ENCODE data around the gene GPC6.

Gene GPC6

GRCh38 chr13:93848247-93848646, 621.6 kb downstream of the GPC6 start:
- H3K27ac ChIP-seq: no peak overlapping the region
- no peak for TF ChIP-seq CTCF (conservative IDR thresholded peaks at IDR 0.05)

- peak overlapping the region; percentile 15; the same call in 1 of the 2 replicates for H3K27ac ChIP-seq
- TF ChIP-seq CTCF (conservative IDR thresholded peaks at IDR 0.05): no peak
These were observed 624.6 kb downstream of the GPC6 start for GRCh38 chr13:93851236-93851635.

GRCh38 chr13:93853912-93854311, 627.3 kb downstream of the GPC6 start:
- no peak overlapping the region for H3K27ac ChIP-seq
- TF ChIP-seq CTCF (conservative IDR thresholded peaks at IDR 0.05): no peak

- H3K27ac ChIP-seq: no peak overlapping the region
- TF ChIP-seq CTCF (conservative IDR thresholded peaks at IDR 0.05): no peak
These were observed 630.5 kb downstream of the GPC6 start for GRCh38 chr13:93857126-93857525.

- no peak overlapping the region for H3K27ac ChIP-seq
- no peak for TF ChIP-seq CTCF (conservative IDR thresholded peaks at IDR 0.05)
These were observed 633.1 kb downstream of the GPC6 start for GRCh38 chr13:93859716-93860115.

- no peak for TF ChIP-seq CTCF (conservative IDR thresholded peaks at IDR 0.05)
- no peak overlapping the region for H3K27ac ChIP-seq
These were observed 635.2 kb downstream of the GPC6 start for GRCh38 chr13:93861818-93862217.

- TF ChIP-seq CTCF (conservative IDR thresholded peaks at IDR 0.05): no peak
- H3K27ac ChIP-seq: no peak overlapping the region
These were observed 635.7 kb downstream of the GPC6 start for GRCh38 chr13:93862259-93862658.

- no peak overlapping the region for H3K27ac ChIP-seq
- no peak for TF ChIP-seq CTCF (conservative IDR thresholded peaks at IDR 0.05)
These were observed 638.6 kb downstream of the GPC6 start for GRCh38 chr13:93865235-93865634.
